ENCODE data around the gene KAT6B. TPM values are rescaled to one million over a fixed set of nuclear protein-coding genes. Genes with fewer than 3 reads are reported as not detected.

Gene KAT6B
- total RNA-seq, 1 donor from 2014 or later: 41.0 TPM

- H3K4me3 ChIP-seq: no peak overlapping the region
- no peak overlapping the region for H3K27ac ChIP-seq (replicated peaks)
- H3K4me1 ChIP-seq: peaks cover 41% of the 10 kb centered on the region
- H3K27me3 ChIP-seq (ENCODE audit: low read depth): no peaks in the 10 kb centered on the region
- intact Hi-C loops (cut with micrococcal nuclease): no loop called here
- TF ChIP-seq CTCF (IDR thresholded peaks at IDR 0.05; ENCODE audit: borderline replicate concordance): no peak
- DNase-seq: no peak
- H3K9me3 ChIP-seq (replicated peaks): no peaks in the 10 kb centered on the region
- H3K36me3 ChIP-seq: no peaks in the 10 kb centered on the region
Observed at GRCh38 chr10:74862625-74863024, 36.2 kb downstream of the KAT6B start.

GRCh38 chr10:74863551-74863950, 37.2 kb downstream of the KAT6B start:
- intact Hi-C loops (cut with micrococcal nuclease): no loop called here
- Histone ChIP-seq H3K36me3 (no peaks in the 10 kb centered on the region), H3K4me1 (peaks cover 49% of the 10 kb centered on the region), H3K9me3 (replicated peaks) (no peaks in the 10 kb centered on the region), H3K27me3 (ENCODE audit: low read depth) (no peaks in the 10 kb centered on the region), H3K27ac (replicated peaks) (no peak overlapping the region), H3K4me3 (no peak overlapping the region)
- no peak for DNase-seq
- TF ChIP-seq CTCF (IDR thresholded peaks at IDR 0.05; ENCODE audit: borderline replicate concordance): no peak

GRCh38 chr10:74867351-74867750, 41.0 kb downstream of the KAT6B start:
- no peak for DNase-seq
- H3K9me3 ChIP-seq (replicated peaks): no peaks in the 10 kb centered on the region
- no peaks in the 10 kb centered on the region for H3K36me3 ChIP-seq
- TF ChIP-seq CTCF (IDR thresholded peaks at IDR 0.05; ENCODE audit: borderline replicate concordance): no peak
- no peaks in the 10 kb centered on the region for H3K27me3 ChIP-seq (ENCODE audit: low read depth)
- peak overlapping the region; percentile 5 for H3K27ac ChIP-seq (replicated peaks)
- peaks cover 41% of the 10 kb centered on the region for H3K4me1 ChIP-seq
- H3K4me3 ChIP-seq: no peak overlapping the region
- intact Hi-C loops (cut with micrococcal nuclease): no loop called here

- Histone ChIP-seq H3K9me3 (replicated peaks) (no peaks in the 10 kb centered on the region), H3K4me1 (peaks cover 34% of the 10 kb centered on the region), H3K27ac (replicated peaks) (no peak overlapping the region), H3K4me3 (no peak overlapping the region), H3K36me3 (no peaks in the 10 kb centered on the region), H3K27me3 (ENCODE audit: low read depth) (no peaks in the 10 kb centered on the region)
- TF ChIP-seq CTCF (IDR thresholded peaks at IDR 0.05; ENCODE audit: borderline replicate concordance): no peak
- intact Hi-C loops (cut with micrococcal nuclease): no loop called here
- no peak for DNase-seq
Observed at GRCh38 chr10:74868392-74868977, 42.1 kb downstream of the KAT6B start.

- Histone ChIP-seq H3K27ac (replicated peaks) (no peak overlapping the region), H3K4me1 (peaks cover 35% of the 10 kb centered on the region), H3K36me3 (no peaks in the 10 kb centered on the region), H3K9me3 (replicated peaks) (no peaks in the 10 kb centered on the region), H3K4me3 (no peak overlapping the region), H3K27me3 (ENCODE audit: low read depth) (no peaks in the 10 kb centered on the region)
- intact Hi-C loops (cut with micrococcal nuclease): no loop called here
- no peak for TF ChIP-seq CTCF (IDR thresholded peaks at IDR 0.05; ENCODE audit: borderline replicate concordance)
- no peak for DNase-seq
Observed at GRCh38 chr10:74869635-74870034, 43.2 kb downstream of the KAT6B start.
